DND-41 (cell line): Measurements from ENCODE around the gene CCDC38.

ENCODE experiments used
- ATAC-seq: fragments of 200-7000 bp; cut with Tn5 transposase; 3 replicates; pipeline ENCODE4 v1.9.1; 2021; ENCODE audit warnings: low read depth; ENCODE audit not compliant: insufficient read depth
- DNase-seq: peaks from one replicate; pipeline ENCODE4 v3.0.0-alpha.2; 2020
- H2AFZ ChIP-seq: 2 replicates; pipeline ENCODE4 v1.6.0; 2012; ENCODE audit warnings: low read depth, low read length
- H3K27ac ChIP-seq: 2 replicates; pipeline ENCODE4 v1.5.1; 2012; ENCODE audit warnings: low read length, inconsistent platforms
- H3K27me3 ChIP-seq: fragments of 200-600 bp; sonication (generic); 2 replicates; pipeline ENCODE4 v1.6.0; 2012; ENCODE audit warnings: low read length, mild to moderate bottlenecking, inconsistent platforms; ENCODE audit not compliant: insufficient read depth, poor library complexity
- H3K36me3 ChIP-seq: 2 replicates; pipeline ENCODE4 v1.5.1; 2012; ENCODE audit warnings: low read length, inconsistent platforms; ENCODE audit not compliant: insufficient read depth
- H3K4me1 ChIP-seq: 2 replicates; pipeline ENCODE4 v1.5.1; 2012; ENCODE audit warnings: mild to moderate bottlenecking, low read length; ENCODE audit not compliant: insufficient read depth
- H3K4me2 ChIP-seq: 2 replicates; pipeline ENCODE4 v1.6.0; 2012; ENCODE audit warnings: mild to moderate bottlenecking, moderate library complexity, low read length, inconsistent platforms; ENCODE audit not compliant: insufficient read depth
- H3K4me3 ChIP-seq, 2 experiments: fragments of 200-600 bp in 1 of 2; shearing (Covaris generic) in 1 of 2; 2 replicates each; pipeline ENCODE4 v1.5.1; 2012 to 2016; ENCODE audit warnings: inconsistent platforms in 2 of 2, low read length in 2 of 2, mild to moderate bottlenecking in 2 of 2, low read depth in 1 of 2, moderate library complexity in 1 of 2
- H3K79me2 ChIP-seq: 2 replicates; pipeline ENCODE4 v1.6.0; 2012; ENCODE audit warnings: low read length, inconsistent platforms; ENCODE audit not compliant: insufficient read depth
- H3K9ac ChIP-seq: 2 replicates; pipeline ENCODE4 v1.6.0; 2012; ENCODE audit warnings: low read depth, mild to moderate bottlenecking, inconsistent platforms, low read length, moderate library complexity
- H3K9me3 ChIP-seq: 2 replicates; pipeline ENCODE4 v1.5.1; 2012; ENCODE audit warnings: low read length, moderate library complexity, mild to moderate bottlenecking, inconsistent platforms; ENCODE audit not compliant: insufficient read depth, severe bottlenecking
- H4K20me1 ChIP-seq: 2 replicates; pipeline ENCODE4 v1.6.0; 2012; ENCODE audit warnings: low read length; ENCODE audit not compliant: insufficient read depth
- CTCF ChIP-seq: IDR thresholded peaks from 2 replicates; pipeline ENCODE4 v1.5.1; 2012; ENCODE audit warnings: borderline replicate concordance, low read length, moderate library complexity, mild to moderate bottlenecking; ENCODE audit not compliant: poor library complexity, severe bottlenecking; ENCODE audit errors: extremely low read depth
- EZH2 ChIP-seq: IDR thresholded peaks from 3 replicates; pipeline ENCODE4 v1.6.1; 2012; ENCODE audit warnings: borderline replicate concordance, low read depth, mild to moderate bottlenecking, moderate library complexity, low read length, inconsistent platforms; ENCODE audit not compliant: severe bottlenecking

The CCDC38 gene

GRCh38 chr12:95836185-95836609, 106.2 kb downstream of the CCDC38 start:
- no peaks in the 10 kb centered on the region for H3K36me3 ChIP-seq
- H4K20me1 ChIP-seq: no peaks in the 10 kb centered on the region
- H3K27ac ChIP-seq: no peak overlapping the region
- TF ChIP-seq CTCF (no peak), EZH2 (no peak)
- H3K4me2 ChIP-seq: no peak overlapping the region
- no peak for DNase-seq
- H3K4me3 ChIP-seq: no peak overlapping the region
- no peaks in the 10 kb centered on the region for H3K9me3 ChIP-seq
- no peaks in the 10 kb centered on the region for H3K4me1 ChIP-seq
- H2AFZ ChIP-seq: no peak overlapping the region
- no peaks in the 10 kb centered on the region for H3K79me2 ChIP-seq
- H3K9ac ChIP-seq: no peak overlapping the region
- no peak for ATAC-seq
- H3K27me3 ChIP-seq: peaks cover 6% of the 10 kb centered on the region

DNA sequence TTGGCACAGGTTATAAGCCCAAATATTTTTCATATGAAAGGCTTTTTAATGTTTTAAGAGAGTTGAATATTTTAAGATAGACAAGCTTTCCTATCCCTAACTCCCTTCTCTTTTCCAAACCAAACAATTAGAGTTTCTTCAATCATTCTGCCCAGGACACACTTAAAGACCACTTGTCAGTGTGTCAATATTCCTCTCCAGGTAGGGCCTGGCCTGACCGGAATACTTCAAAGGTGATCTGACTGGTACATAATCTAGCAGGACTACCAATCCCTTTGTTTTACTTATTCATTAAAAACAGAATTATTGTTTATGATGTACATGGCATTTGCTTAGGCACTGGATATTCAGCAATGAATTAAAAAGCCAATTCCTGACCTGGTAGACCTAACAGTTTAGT, 107.8 kb downstream of the CCDC38 start:
- ATAC-seq (no peak), DNase-seq (no peak)
- H3K4me2 ChIP-seq: no peak overlapping the region
- H3K36me3 ChIP-seq: no peaks in the 10 kb centered on the region
- no peaks in the 10 kb centered on the region for H3K9me3 ChIP-seq
- H3K27me3 ChIP-seq: peaks cover 6% of the 10 kb centered on the region
- no peaks in the 10 kb centered on the region for H3K4me1 ChIP-seq
- TF ChIP-seq EZH2: no peak
- no peak for TF ChIP-seq CTCF
- H2AFZ ChIP-seq: no peak overlapping the region
- H3K9ac ChIP-seq: no peak overlapping the region
- no peaks in the 10 kb centered on the region for H3K79me2 ChIP-seq
- no peak overlapping the region for H3K27ac ChIP-seq
- no peaks in the 10 kb centered on the region for H4K20me1 ChIP-seq
- H3K4me3 ChIP-seq: no peak overlapping the region

GRCh38 chr12:95830335-95831089, 111.9 kb downstream of the CCDC38 start:
- Histone ChIP-seq H3K79me2 (no peaks in the 10 kb centered on the region), H4K20me1 (no peaks in the 10 kb centered on the region), H3K27me3 (no peaks in the 10 kb centered on the region), H3K4me3 (no peak overlapping the region), H3K9me3 (no peaks in the 10 kb centered on the region), H3K4me1 (no peaks in the 10 kb centered on the region), H2AFZ (no peak overlapping the region), H3K36me3 (no peaks in the 10 kb centered on the region), H3K4me2 (no peak overlapping the region), H3K27ac (no peak overlapping the region), H3K9ac (no peak overlapping the region)
- no peak for DNase-seq
- TF ChIP-seq EZH2 (no peak), CTCF (no peak)
- no peak for ATAC-seq

GRCh38 chr12:95829395-95829794, 113.0 kb downstream of the CCDC38 start:
- Histone ChIP-seq H3K27ac (no peak overlapping the region), H3K79me2 (no peaks in the 10 kb centered on the region), H3K27me3 (no peaks in the 10 kb centered on the region), H3K9ac (no peak overlapping the region), H2AFZ (no peak overlapping the region), H3K36me3 (no peaks in the 10 kb centered on the region), H3K9me3 (no peaks in the 10 kb centered on the region), H3K4me2 (no peak overlapping the region), H4K20me1 (no peaks in the 10 kb centered on the region), H3K4me3 (no peak overlapping the region), H3K4me1 (no peaks in the 10 kb centered on the region)
- ATAC-seq (no peak), DNase-seq (no peak)
- TF ChIP-seq CTCF (no peak), EZH2 (no peak)
